OCI-LY1 (cell line): ENCODE measurements around the gene HLA-F.

Experiments
- H2AFZ ChIP-seq: fragments of 200-600 bp; sonication (generic), shearing (Covaris generic); 2 replicates; pipeline ENCODE4 v1.6.0; 2014; ENCODE audit warnings: antibody characterized with exemption, mild to moderate bottlenecking, low read length
- H3F3A ChIP-seq: fragments of 200-600 bp; sonication (generic), shearing (Covaris generic); 2 replicates; pipeline ENCODE4 v1.6.0; 2014; ENCODE audit warnings: mild to moderate bottlenecking, antibody characterized with exemption, low read length, moderate library complexity; ENCODE audit not compliant: insufficient read depth
- H3K27ac ChIP-seq: fragments of 200-600 bp; sonication (generic); 2 replicates; pipeline ENCODE4 v1.5.1; 2014; ENCODE audit warnings: low read length, mixed run types, mild to moderate bottlenecking, low read depth; ENCODE audit not compliant: poor library complexity, severe bottlenecking
- H3K27me3 ChIP-seq: fragments of 200-600 bp; sonication (generic); 2 replicates; pipeline ENCODE4 v1.6.0; 2014; ENCODE audit warnings: antibody characterized with exemption, mild to moderate bottlenecking, low read length, moderate library complexity; ENCODE audit not compliant: insufficient read depth
- H3K36me3 ChIP-seq: fragments of 200-600 bp; sonication (generic); 2 replicates; pipeline ENCODE4 v1.6.1; 2014; ENCODE audit warnings: mild to moderate bottlenecking, antibody characterized with exemption, low read length, moderate library complexity, mixed read lengths; ENCODE audit not compliant: insufficient read depth
- H3K4me1 ChIP-seq: fragments of 200-600 bp; sonication (generic); 2 replicates; pipeline ENCODE4 v1.5.1; 2014; ENCODE audit warnings: mild to moderate bottlenecking, low read length, moderate library complexity; ENCODE audit not compliant: insufficient read depth, severe bottlenecking
- H3K4me2 ChIP-seq: fragments of 200-600 bp; sonication (generic), shearing (Covaris generic); 2 replicates; pipeline ENCODE4 v1.6.1; 2014; ENCODE audit warnings: low read length
- H3K4me3 ChIP-seq: fragments of 200-600 bp; sonication (generic); 2 replicates; pipeline ENCODE4 v1.5.1; 2014; ENCODE audit warnings: low read length, low read depth, mild to moderate bottlenecking, mixed read lengths; ENCODE audit not compliant: poor library complexity, severe bottlenecking
- H3K79me2 ChIP-seq: fragments of 200-600 bp; shearing (Covaris generic); 2 replicates; pipeline ENCODE4 v1.6.1; 2016; ENCODE audit warnings: mixed run types, low read length, mixed read lengths; ENCODE audit not compliant: insufficient read depth
- H3K9ac ChIP-seq: fragments of 200-600 bp; sonication (generic), shearing (Covaris generic); 2 replicates; pipeline ENCODE4 v1.6.1; 2014; ENCODE audit warnings: mild to moderate bottlenecking, low read length, mixed read lengths
- H3K9me2 ChIP-seq: fragments of 200-600 bp; sonication (generic), shearing (Covaris generic); 2 replicates; pipeline ENCODE4 v1.6.1; 2014; ENCODE audit warnings: low read depth, mild to moderate bottlenecking, low read length, mixed read lengths
- H3K9me3 ChIP-seq: fragments of 200-600 bp; shearing (Covaris generic); 2 replicates; pipeline ENCODE4 v1.6.1; 2014; ENCODE audit warnings: low read length, mixed read lengths
- H4K20me1 ChIP-seq: fragments of 200-600 bp; sonication (generic), shearing (Covaris generic); 2 replicates; pipeline ENCODE4 v1.6.0; 2016; ENCODE audit warnings: mild to moderate bottlenecking, low read length; ENCODE audit not compliant: insufficient read depth
- EZH2 ChIP-seq: fragments of 200-600 bp; sonication (generic), shearing (Covaris generic); IDR thresholded peaks from 2 replicates; pipeline ENCODE4 v1.8.0; 2017; ENCODE audit warnings: borderline replicate concordance, mixed run types, mild to moderate bottlenecking, antibody characterized with exemption, low read length, moderate library complexity, mixed read lengths
- TF ChIP-seq, protein P1 (sequence below): fragments of 200-600 bp; sonication (generic), shearing (Covaris generic); IDR thresholded peaks from 2 replicates; pipeline ENCODE4 v1.5.1; 2017; ENCODE audit warnings: mild to moderate bottlenecking, antibody characterized with exemption, low read length, moderate library complexity, mixed read lengths

Gene HLA-F

DNA sequence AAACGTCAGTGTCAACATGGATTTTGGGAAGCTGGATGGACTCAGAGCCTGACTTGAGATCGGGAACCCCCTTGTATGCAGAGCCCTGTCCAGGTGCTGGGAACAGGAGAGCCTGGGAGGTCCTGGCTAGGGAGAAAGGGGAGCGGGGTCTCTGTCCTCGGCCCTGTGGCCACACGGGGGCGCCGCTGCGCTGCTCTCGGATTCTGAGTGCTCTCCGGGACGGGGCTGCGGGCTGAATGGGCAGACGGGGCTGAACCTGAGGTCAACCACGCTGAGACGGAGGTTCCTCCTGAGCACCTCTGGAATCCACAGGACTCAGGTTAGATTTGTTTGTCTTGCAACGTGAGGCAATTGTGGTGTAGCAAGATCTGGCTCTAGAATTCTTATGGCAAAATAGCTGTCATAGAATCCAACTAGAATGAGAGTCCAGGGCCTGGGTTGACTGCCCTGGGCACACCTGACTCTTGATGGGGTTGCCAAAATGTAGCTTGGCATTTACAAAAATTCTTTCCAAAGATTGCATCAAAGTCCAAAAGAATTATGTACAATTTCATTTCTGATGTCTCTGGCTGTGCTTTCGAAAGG, 20.6 kb upstream of the HLA-F start:
- Histone ChIP-seq H3K9me2 (no peaks in the 10 kb centered on the region), H2AFZ (no peak overlapping the region), H3K27ac (no peak overlapping the region), H3K4me1 (no peaks in the 10 kb centered on the region), H3K27me3 (0 out of 2 replicates have a peak, but pooled peaks cover 5% of the 10 kb centered on the region), H3K79me2 (no peaks in the 10 kb centered on the region), H3K36me3 (no peaks in the 10 kb centered on the region; the same call in 1 of the 2 replicates), H3K9me3 (no peaks in the 10 kb centered on the region), H3K9ac (no peak overlapping the region), H4K20me1 (no peaks in the 10 kb centered on the region), H3F3A (no peaks in the 10 kb centered on the region), H3K4me2 (no peak overlapping the region), H3K4me3 (no peak overlapping the region)
- no peak for TF ChIP-seq EZH2
- TF ChIP-seq, protein P1, sequence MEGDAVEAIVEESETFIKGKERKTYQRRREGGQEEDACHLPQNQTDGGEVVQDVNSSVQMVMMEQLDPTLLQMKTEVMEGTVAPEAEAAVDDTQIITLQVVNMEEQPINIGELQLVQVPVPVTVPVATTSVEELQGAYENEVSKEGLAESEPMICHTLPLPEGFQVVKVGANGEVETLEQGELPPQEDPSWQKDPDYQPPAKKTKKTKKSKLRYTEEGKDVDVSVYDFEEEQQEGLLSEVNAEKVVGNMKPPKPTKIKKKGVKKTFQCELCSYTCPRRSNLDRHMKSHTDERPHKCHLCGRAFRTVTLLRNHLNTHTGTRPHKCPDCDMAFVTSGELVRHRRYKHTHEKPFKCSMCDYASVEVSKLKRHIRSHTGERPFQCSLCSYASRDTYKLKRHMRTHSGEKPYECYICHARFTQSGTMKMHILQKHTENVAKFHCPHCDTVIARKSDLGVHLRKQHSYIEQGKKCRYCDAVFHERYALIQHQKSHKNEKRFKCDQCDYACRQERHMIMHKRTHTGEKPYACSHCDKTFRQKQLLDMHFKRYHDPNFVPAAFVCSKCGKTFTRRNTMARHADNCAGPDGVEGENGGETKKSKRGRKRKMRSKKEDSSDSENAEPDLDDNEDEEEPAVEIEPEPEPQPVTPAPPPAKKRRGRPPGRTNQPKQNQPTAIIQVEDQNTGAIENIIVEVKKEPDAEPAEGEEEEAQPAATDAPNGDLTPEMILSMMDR: peak; percentile 63

DNA sequence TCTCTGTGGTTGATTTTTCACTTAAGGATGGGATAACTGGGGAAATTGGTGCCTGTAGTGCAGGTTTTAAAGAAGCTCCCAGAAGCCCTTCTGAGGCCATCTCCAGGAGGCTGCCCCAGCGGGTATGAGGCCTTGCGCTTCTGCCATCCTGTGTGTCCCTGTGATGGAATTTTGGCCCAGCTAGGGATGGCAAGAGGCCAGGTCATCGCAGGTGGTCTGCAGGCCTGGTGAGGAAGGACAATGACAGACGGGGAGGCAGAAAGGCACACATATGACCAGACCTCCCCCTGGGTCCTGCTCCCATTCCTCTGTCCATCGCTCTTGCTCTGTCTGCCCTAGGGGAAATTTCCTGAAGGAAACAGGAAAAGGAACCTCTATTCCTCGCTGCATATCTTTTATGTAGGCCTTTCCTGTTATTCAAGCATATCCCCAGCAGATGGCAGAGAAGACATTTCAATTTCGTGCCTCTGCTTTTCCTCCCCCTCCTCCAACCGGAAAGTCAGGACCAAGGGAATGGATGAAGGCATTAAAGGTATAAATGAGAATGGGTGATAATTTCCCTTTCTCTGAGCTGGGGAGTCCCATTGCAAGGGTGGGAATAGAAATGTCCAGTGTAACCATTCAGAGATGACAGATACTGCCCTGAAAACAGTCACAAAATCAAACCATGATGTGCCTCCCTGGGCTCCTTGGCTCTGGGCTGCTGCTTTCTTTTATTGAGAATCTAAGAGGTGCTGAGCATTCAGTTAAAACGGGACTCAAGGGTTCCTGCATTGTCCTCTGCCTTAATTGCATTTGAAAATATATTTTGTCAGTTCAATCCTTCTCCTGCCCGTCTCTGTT, 17.6 kb upstream of the HLA-F start:
- H3K9me2 ChIP-seq: no peaks in the 10 kb centered on the region
- H3K9ac ChIP-seq: no peak overlapping the region
- no peaks in the 10 kb centered on the region; the same call in 1 of the 2 replicates for H3K36me3 ChIP-seq
- no peaks in the 10 kb centered on the region for H3K9me3 ChIP-seq
- no peak overlapping the region for H2AFZ ChIP-seq
- H4K20me1 ChIP-seq: no peaks in the 10 kb centered on the region
- 0 out of 2 replicates have a peak, but pooled peaks cover 5% of the 10 kb centered on the region for H3K27me3 ChIP-seq
- H3K4me2 ChIP-seq: no peak overlapping the region
- H3F3A ChIP-seq: no peaks in the 10 kb centered on the region
- no peak for TF ChIP-seq EZH2
- TF ChIP-seq, protein P1: peak; percentile 69
- H3K4me1 ChIP-seq: no peaks in the 10 kb centered on the region
- H3K27ac ChIP-seq: no peak overlapping the region
- H3K79me2 ChIP-seq: no peaks in the 10 kb centered on the region
- H3K4me3 ChIP-seq: no peak overlapping the region

DNA sequence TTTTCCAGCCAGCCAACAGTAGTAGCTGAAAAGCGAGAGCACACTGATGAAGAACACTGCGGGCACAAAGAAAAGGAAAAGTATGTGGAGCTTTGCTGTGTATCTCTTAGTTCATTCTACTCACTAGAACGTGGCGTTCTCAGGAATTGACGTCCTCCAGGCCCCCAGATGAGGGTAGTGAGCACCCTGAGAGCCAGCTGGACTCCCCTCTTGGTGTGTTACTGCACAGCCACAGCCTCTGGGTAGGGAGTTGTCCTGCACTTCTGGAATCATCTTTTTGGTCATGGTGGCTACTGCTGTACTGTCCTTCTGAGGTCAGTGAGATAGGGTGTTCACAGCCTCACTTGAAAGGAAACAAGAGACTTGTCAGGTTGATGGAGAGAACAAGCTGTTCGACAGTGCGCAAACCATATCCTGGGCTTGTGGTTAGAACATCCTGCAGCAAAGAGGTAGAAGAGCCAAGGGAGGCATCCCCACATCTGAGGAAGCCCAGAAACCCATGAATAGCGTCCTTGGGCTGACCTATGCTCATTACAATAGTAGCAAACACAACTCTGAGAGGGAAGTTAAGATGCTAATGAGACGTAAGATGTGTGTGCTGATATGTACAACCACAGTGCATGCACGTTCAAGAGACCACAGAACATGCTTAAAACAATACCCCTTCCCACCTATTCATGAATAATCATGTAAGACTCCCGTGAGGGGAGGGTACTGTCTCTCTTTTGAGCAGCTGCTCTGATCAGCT, 14.6 kb upstream of the HLA-F start:
- no peak overlapping the region for H2AFZ ChIP-seq
- H3K9ac ChIP-seq: no peak overlapping the region

More for the DNA sequence above, 14.6 kb upstream of the HLA-F start:
- H3K4me3 ChIP-seq: no peak overlapping the region
- H3K9me2 ChIP-seq: no peaks in the 10 kb centered on the region
- no peaks in the 10 kb centered on the region for H3F3A ChIP-seq
- no peak overlapping the region for H3K4me2 ChIP-seq
- no peak for TF ChIP-seq EZH2
- TF ChIP-seq, protein P1: no peak
- no peaks in the 10 kb centered on the region for H3K79me2 ChIP-seq
- H3K9me3 ChIP-seq: no peaks in the 10 kb centered on the region
- H3K27ac ChIP-seq: no peak overlapping the region
- H3K36me3 ChIP-seq: no peaks in the 10 kb centered on the region
- 0 out of 2 replicates have a peak, but pooled peaks cover 5% of the 10 kb centered on the region for H3K27me3 ChIP-seq
- no peaks in the 10 kb centered on the region for H3K4me1 ChIP-seq
- no peaks in the 10 kb centered on the region for H4K20me1 ChIP-seq
